Measurements from ENCODE around the gene CACNA1G. TPM values are rescaled to one million over a fixed set of nuclear protein-coding genes. Genes with fewer than 3 reads are reported as not detected.

The CACNA1G gene
- polyA plus RNA-seq, 1 donor from 2014 or later: 10.9 TPM

DNA sequence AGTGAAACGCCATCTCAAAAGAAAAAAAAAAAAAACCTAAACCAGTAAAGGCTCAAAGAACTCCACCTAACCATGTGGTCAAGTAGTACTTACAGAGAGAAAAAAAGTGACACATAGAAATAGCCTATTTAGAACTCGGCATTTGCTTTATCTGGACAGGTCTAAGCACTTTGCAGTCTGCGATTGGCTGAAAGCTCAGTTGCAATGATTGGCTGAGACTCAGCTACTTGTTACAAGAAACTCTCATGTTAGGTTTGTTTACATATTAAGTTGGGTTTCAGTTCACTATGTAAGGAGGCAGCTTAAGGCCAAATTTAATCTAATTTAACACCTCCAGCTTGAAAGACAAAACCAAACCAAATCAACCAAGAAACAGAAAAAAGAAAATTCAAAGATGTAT is 93.2 kb downstream of the CACNA1G start:
- Histone ChIP-seq H3K79me2 (replicated peaks; ENCODE audit: insufficient read depth, low read length) (no peaks in the 10 kb centered on the region), H3K4me2 (ENCODE audit: low read length) (no peak overlapping the region), H3K36me3 (ENCODE audit: insufficient read depth, low read length) (no peaks in the 10 kb centered on the region), H3K9me2 (ENCODE audit: insufficient read depth, low read length) (no peaks in the 10 kb centered on the region), H3K4me3 (ENCODE audit: low read length) (no peak overlapping the region), H3K9me3 (ENCODE audit: low read length) (no peaks in the 10 kb centered on the region), H3K9ac (ENCODE audit: low read length) (no peak overlapping the region), H2AFZ (ENCODE audit: low read depth, low read length) (no peak overlapping the region), H3K27me3 (ENCODE audit: insufficient read depth, low read depth, low read length) (no peaks in the 10 kb centered on the region), H3K27ac (ENCODE audit: low read length) (no peak overlapping the region), H3F3A (ENCODE audit: insufficient read depth, low read length, poor library complexity, severe bottlenecking) (no peaks in the 10 kb centered on the region), H4K20me1 (ENCODE audit: insufficient read depth) (no peaks in the 10 kb centered on the region)
- no peak for TF ChIP-seq POLR2AphosphoS5 (IDR thresholded peaks at IDR 0.05)
- TF ChIP-seq SMC3 (conservative IDR thresholded peaks at IDR 0.05; ENCODE audit: poor library complexity): no peak
- TF ChIP-seq, protein P1, sequence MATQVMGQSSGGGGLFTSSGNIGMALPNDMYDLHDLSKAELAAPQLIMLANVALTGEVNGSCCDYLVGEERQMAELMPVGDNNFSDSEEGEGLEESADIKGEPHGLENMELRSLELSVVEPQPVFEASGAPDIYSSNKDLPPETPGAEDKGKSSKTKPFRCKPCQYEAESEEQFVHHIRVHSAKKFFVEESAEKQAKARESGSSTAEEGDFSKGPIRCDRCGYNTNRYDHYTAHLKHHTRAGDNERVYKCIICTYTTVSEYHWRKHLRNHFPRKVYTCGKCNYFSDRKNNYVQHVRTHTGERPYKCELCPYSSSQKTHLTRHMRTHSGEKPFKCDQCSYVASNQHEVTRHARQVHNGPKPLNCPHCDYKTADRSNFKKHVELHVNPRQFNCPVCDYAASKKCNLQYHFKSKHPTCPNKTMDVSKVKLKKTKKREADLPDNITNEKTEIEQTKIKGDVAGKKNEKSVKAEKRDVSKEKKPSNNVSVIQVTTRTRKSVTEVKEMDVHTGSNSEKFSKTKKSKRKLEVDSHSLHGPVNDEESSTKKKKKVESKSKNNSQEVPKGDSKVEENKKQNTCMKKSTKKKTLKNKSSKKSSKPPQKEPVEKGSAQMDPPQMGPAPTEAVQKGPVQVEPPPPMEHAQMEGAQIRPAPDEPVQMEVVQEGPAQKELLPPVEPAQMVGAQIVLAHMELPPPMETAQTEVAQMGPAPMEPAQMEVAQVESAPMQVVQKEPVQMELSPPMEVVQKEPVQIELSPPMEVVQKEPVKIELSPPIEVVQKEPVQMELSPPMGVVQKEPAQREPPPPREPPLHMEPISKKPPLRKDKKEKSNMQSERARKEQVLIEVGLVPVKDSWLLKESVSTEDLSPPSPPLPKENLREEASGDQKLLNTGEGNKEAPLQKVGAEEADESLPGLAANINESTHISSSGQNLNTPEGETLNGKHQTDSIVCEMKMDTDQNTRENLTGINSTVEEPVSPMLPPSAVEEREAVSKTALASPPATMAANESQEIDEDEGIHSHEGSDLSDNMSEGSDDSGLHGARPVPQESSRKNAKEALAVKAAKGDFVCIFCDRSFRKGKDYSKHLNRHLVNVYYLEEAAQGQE (IDR thresholded peaks at IDR 0.05; ENCODE audit: borderline replicate concordance): no peak
- no peak for TF ChIP-seq EP300 (conservative IDR thresholded peaks at IDR 0.05; ENCODE audit: poor library complexity, severe bottlenecking)
- TF ChIP-seq RAD21 (conservative IDR thresholded peaks at IDR 0.05): no peak
- TF ChIP-seq TAF1 (IDR thresholded peaks at IDR 0.05; ENCODE audit: low read depth): no peak
- no peak for TF ChIP-seq MXI1 (conservative IDR thresholded peaks at IDR 0.05; ENCODE audit: poor library complexity, severe bottlenecking)
- TF ChIP-seq, protein P2, sequence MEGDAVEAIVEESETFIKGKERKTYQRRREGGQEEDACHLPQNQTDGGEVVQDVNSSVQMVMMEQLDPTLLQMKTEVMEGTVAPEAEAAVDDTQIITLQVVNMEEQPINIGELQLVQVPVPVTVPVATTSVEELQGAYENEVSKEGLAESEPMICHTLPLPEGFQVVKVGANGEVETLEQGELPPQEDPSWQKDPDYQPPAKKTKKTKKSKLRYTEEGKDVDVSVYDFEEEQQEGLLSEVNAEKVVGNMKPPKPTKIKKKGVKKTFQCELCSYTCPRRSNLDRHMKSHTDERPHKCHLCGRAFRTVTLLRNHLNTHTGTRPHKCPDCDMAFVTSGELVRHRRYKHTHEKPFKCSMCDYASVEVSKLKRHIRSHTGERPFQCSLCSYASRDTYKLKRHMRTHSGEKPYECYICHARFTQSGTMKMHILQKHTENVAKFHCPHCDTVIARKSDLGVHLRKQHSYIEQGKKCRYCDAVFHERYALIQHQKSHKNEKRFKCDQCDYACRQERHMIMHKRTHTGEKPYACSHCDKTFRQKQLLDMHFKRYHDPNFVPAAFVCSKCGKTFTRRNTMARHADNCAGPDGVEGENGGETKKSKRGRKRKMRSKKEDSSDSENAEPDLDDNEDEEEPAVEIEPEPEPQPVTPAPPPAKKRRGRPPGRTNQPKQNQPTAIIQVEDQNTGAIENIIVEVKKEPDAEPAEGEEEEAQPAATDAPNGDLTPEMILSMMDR (IDR thresholded peaks at IDR 0.05; ENCODE audit: poor library complexity, severe bottlenecking): no peak
- no peak for TF ChIP-seq EZH2 (IDR thresholded peaks at IDR 0.05; ENCODE audit: borderline replicate concordance, insufficient read depth, low read length, poor library complexity, severe bottlenecking)

DNA sequence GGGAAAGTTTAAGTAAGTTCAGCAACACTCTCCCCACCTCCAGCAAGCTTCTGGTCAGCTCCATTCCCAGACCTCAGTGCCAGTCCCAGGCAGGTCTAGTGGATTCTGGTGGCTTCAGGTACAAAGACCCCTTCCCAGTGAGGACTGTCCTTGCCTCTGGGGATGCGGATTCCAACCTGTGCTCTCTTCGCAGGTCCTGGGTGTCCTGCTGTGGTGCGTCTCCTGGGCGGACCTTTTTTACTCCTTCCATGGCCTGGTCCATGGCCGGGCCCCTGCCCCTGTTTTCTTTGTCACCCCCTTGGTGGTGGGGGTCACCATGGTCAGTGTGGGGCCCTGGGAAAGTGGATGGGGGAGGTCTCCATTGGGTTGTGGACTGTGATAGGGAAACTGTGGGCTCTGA is 96.0 kb downstream of the CACNA1G start:
- H2AFZ ChIP-seq (ENCODE audit: low read depth, low read length): no peak overlapping the region

More for the DNA sequence above, 96.0 kb downstream of the CACNA1G start:
- H3K4me3 ChIP-seq (ENCODE audit: low read length): no peak overlapping the region
- no peaks in the 10 kb centered on the region for H3K9me3 ChIP-seq (ENCODE audit: low read length)
- no peak overlapping the region for H3K9ac ChIP-seq (ENCODE audit: low read length)
- H3K27me3 ChIP-seq (ENCODE audit: insufficient read depth, low read depth, low read length): no peaks in the 10 kb centered on the region
- no peak overlapping the region for H3K27ac ChIP-seq (ENCODE audit: low read length)
- TF ChIP-seq EZH2 (IDR thresholded peaks at IDR 0.05; ENCODE audit: borderline replicate concordance, insufficient read depth, low read length, poor library complexity, severe bottlenecking) (no peak), POLR2AphosphoS5 (IDR thresholded peaks at IDR 0.05) (no peak), SMC3 (conservative IDR thresholded peaks at IDR 0.05; ENCODE audit: poor library complexity) (no peak), EP300 (conservative IDR thresholded peaks at IDR 0.05; ENCODE audit: poor library complexity, severe bottlenecking) (no peak), RAD21 (conservative IDR thresholded peaks at IDR 0.05) (no peak), MXI1 (conservative IDR thresholded peaks at IDR 0.05; ENCODE audit: poor library complexity, severe bottlenecking) (no peak), TAF1 (IDR thresholded peaks at IDR 0.05; ENCODE audit: low read depth) (no peak)
- TF ChIP-seq, protein P1 (IDR thresholded peaks at IDR 0.05; ENCODE audit: borderline replicate concordance): no peak
- TF ChIP-seq, protein P2 (IDR thresholded peaks at IDR 0.05; ENCODE audit: poor library complexity, severe bottlenecking): no peak
- no peak overlapping the region for H3K4me2 ChIP-seq (ENCODE audit: low read length)
- H3K9me2 ChIP-seq (ENCODE audit: insufficient read depth, low read length): no peaks in the 10 kb centered on the region
- no peaks in the 10 kb centered on the region for H4K20me1 ChIP-seq (ENCODE audit: insufficient read depth)
- H3F3A ChIP-seq (ENCODE audit: insufficient read depth, low read length, poor library complexity, severe bottlenecking): no peaks in the 10 kb centered on the region
- no peaks in the 10 kb centered on the region for H3K79me2 ChIP-seq (replicated peaks; ENCODE audit: insufficient read depth, low read length)
- no peaks in the 10 kb centered on the region for H3K36me3 ChIP-seq (ENCODE audit: insufficient read depth, low read length)

All from neural cell (in vitro differentiated cells).